Kidney (tissue), 14 donors: ENCODE results near the gene APOL1. TPM values are rescaled to one million over a fixed set of nuclear protein-coding genes. Genes with fewer than 3 reads are reported as not detected.
"Not testable (repeated sequence)": the region's sequence is repeated elsewhere in the genome, so short reads cannot be mapped to it uniquely, and the experiment has no call there.

Source experiments
- DNase-seq, 5 donors: peaks; one replicate each; pipeline ENCODE4 v3.0.0-alpha.2; 2013 to 2020
- FAIRE-seq: peaks from 2 replicates; lab custom pipeline; 2012; peaks lifted over from hg19 to GRCh38; lab: Jason Lieb, UNC
- H3K27ac ChIP-seq, 2 donors: one replicate each; pipeline ENCODE4 v1.7.0; 2013; ENCODE audit warnings: low read depth in 2 of 2, low read length in 2 of 2, inconsistent platforms in 1 of 2
- H3K27me3 ChIP-seq: one replicate; pipeline ENCODE4 v1.7.1; 2013; ENCODE audit warnings: low read length, inconsistent platforms; ENCODE audit not compliant: control insufficient read depth, insufficient read depth
- H3K36me3 ChIP-seq, 3 donors: one replicate each; pipeline versions ENCODE4 v1.7.0 to v1.7.1; 2013; ENCODE audit warnings: low read length in 3 of 3, control low read depth in 1 of 3, inconsistent platforms in 1 of 3; ENCODE audit not compliant: insufficient read depth in 3 of 3, control insufficient read depth in 2 of 3
- H3K4me1 ChIP-seq, 3 donors: one replicate each; pipeline versions ENCODE4 v1.7.0 to v1.7.1; 2013; ENCODE audit warnings: low read length in 3 of 3, inconsistent platforms in 1 of 3, low read depth in 1 of 3; ENCODE audit not compliant: control insufficient read depth in 2 of 3, insufficient read depth in 2 of 3
- H3K4me3 ChIP-seq, 3 donors: one replicate each; pipeline versions ENCODE4 v1.7.0 to v1.8.1; 2013; ENCODE audit warnings: low read length in 3 of 3, control low read depth in 1 of 3, inconsistent platforms in 1 of 3
- H3K9ac ChIP-seq, 3 donors: one replicate each; pipeline versions ENCODE4 v1.7.0 to v1.7.1; 2013; ENCODE audit warnings: low read length in 3 of 3, control low read depth in 1 of 3, inconsistent platforms in 1 of 3
- H3K9me3 ChIP-seq, 3 donors: one replicate each; pipeline versions ENCODE4 v1.7.0 to v1.7.1; 2013; ENCODE audit warnings: low read length in 3 of 3, control low read depth in 1 of 3, inconsistent platforms in 1 of 3; ENCODE audit not compliant: control insufficient read depth in 2 of 3, insufficient read depth in 1 of 3
- CTCF ChIP-seq: IDR thresholded peaks from 3 replicates; pipeline ENCODE4 v1.5.1; 2012; ENCODE audit warnings: mild to moderate bottlenecking, moderate library complexity, borderline replicate concordance; ENCODE audit not compliant: insufficient read depth; ENCODE audit errors: extremely low read depth
- intact Hi-C: fragments of 100-400 bp; cut with DNase I; formaldehyde crosslinking; loops from one replicate; pipeline ENCODE4 v1.11.1; 2022
- polyA plus RNA-seq: library from polyadenylated mRNA; stranded (reverse); fragments of 350-450 nt; fragmentation: Illumina TruSeq; extraction: RNeasy Lipid Tissue Mini Kit (QIAGEN cat#74804); gene quantifications from one replicate; pipeline ENCODE4 v1.2.3, GENCODE V29; 2014; ENCODE audit warnings: low read depth, low replicate concordance; ENCODE audit not compliant: insufficient read depth
- total RNA-seq: library from RNA; stranded (reverse); fragmentation: NEBNext Ultra II Directional; extraction: Animal tissue kit (Norgen Biotek cat#: 25700); gene quantifications from one replicate; pipeline ENCODE4 v1.2.1, GENCODE V29; 2021
- donor health status: control.
- donor health status: control.
- donor health status: control.
- donor health status: control.
- donor health status: control.
- donor health status: DM: yes; HTN: yes; CAD: no.
- donor health status: Normal renal cell carcinoma (clear cell type).

The APOL1 gene
- total and polyA plus RNA-seq, 2 donors from 2014 or later, result 51.8 to 160 TPM

GRCh38 chr22:36227806-36228205, 25.1 kb upstream of the APOL1 start:
- Histone ChIP-seq H3K36me3 (peaks cover 2 to 22% (median 6%) of the 10 kb centered on the region in 3 donors), H3K27ac (no peak overlapping the region), H3K9ac (no peak overlapping the region), H3K4me1 (no peaks in the 10 kb centered on the region), H3K27me3 (no peaks in the 10 kb centered on the region), H3K4me3 (no peak overlapping the region), H3K9me3 (no peaks in the 10 kb centered on the region)
- DNase-seq, result no peak
- no peak for FAIRE-seq
- intact Hi-C loops, result no loop called here
- TF ChIP-seq CTCF, result no peak

- H3K27me3 ChIP-seq, H3K9ac ChIP-seq, H3K4me3 ChIP-seq, H3K4me1 ChIP-seq, H3K27ac ChIP-seq, DNase-seq, intact Hi-C loops, H3K9me3 ChIP-seq, FAIRE-seq: not testable (repeated sequence)
- peaks cover 2 to 22% (median 6%) of the 10 kb centered on the region in 3 donors for H3K36me3 ChIP-seq
These were observed 24.6 kb upstream of the APOL1 start for GRCh38 chr22:36228369-36228768.

- TF ChIP-seq CTCF, result no peak
- Histone ChIP-seq H3K4me3 (no peak overlapping the region), H3K27me3 (no peaks in the 10 kb centered on the region), H3K4me1 (no peaks in the 10 kb centered on the region), H3K27ac (no peak overlapping the region), H3K36me3 (peaks cover 2 to 22% (median 6%) of the 10 kb centered on the region in 3 donors), H3K9me3 (no peaks in the 10 kb centered on the region), H3K9ac (no peak overlapping the region)
- no peak for DNase-seq
- intact Hi-C loops, result no loop called here
- FAIRE-seq, result no peak
These were observed 24.0 kb upstream of the APOL1 start for GRCh38 chr22:36228944-36229343.

GRCh38 chr22:36229649-36230048, 23.3 kb upstream of the APOL1 start:
- FAIRE-seq, H3K27me3 ChIP-seq, H3K9ac ChIP-seq, H3K4me1 ChIP-seq, intact Hi-C loops, H3K9me3 ChIP-seq, H3K4me3 ChIP-seq, DNase-seq, H3K27ac ChIP-seq: not testable (repeated sequence)
- peaks cover 2 to 24% (median 6%) of the 10 kb centered on the region in 3 donors for H3K36me3 ChIP-seq

- H3K27ac ChIP-seq, H3K4me3 ChIP-seq, H3K4me1 ChIP-seq, DNase-seq, H3K9me3 ChIP-seq, FAIRE-seq, H3K27me3 ChIP-seq, H3K9ac ChIP-seq, intact Hi-C loops: not testable (repeated sequence)
- H3K36me3 ChIP-seq, result peaks cover 2 to 24% (median 6%) of the 10 kb centered on the region in 3 donors
These were observed 21.9 kb upstream of the APOL1 start for GRCh38 chr22:36231051-36231450.
